GM21786 (cell line): ENCODE results near the gene BAIAP2.
"Not testable (repeated sequence)": the region's sequence is repeated elsewhere in the genome, so short reads cannot be mapped to it uniquely, and the experiment has no call there.

ENCODE experiments used
- ATAC-seq: cut with Tn5 transposase; IDR thresholded peaks from one replicate; pipeline ENCODE4 v1.9.1; 2021; ENCODE audit not compliant: unreplicated experiment

BAIAP2 gene

DNA sequence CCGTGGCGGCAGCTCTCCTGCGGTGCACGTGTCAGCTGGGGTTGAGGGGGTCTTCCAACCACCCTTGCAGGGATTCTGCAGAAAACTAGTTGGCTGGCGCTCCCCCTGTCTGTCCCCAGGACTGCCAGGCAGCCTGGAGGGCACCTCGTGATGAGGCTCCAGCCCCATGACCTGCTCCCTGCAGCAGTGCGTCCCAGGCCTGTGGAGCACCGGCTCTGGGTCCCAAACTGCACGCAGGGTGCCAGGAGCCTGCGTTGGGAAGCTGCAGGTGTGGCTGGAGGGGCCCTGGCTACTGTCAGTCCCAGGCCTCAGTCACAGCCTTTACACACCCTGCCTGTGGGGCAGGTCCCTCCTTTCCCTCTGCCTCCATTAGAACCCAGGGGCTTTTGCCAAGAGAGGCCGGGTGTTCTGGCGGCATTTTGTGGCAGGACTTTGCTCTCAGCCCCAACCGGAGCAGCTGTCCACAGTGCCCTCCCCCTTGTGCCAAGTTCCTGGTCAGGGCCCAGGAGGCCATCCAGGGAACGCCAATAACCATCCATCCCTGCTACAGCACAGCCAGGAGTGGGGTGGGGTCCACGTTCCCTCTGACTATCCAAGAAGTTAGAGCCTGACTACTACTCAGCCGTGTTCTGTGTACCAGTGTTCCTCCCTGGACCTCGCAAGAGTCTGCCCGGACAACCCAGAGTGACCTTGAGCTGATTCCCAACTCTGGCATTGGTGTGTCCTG is 34.2 kb upstream of the BAIAP2 start:
- ATAC-seq = no peak

DNA sequence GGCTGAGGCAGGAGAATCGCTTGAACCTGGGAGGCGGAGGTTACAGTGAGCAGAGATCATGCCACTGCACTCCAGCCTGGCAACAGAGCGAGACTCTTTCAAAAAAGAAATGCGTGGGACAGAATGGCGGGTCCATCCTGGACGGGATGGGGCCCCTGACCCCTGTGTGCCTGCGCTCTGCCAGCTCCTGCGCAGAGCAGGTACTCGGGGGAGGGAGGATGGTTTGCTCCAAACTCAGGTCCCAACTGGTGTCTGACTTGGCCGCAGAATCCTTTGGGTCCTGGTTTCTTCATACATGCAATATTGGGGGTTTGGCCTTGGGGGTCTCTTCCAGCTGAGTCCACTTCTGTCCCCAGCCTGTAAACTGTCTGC is 33.0 kb upstream of the BAIAP2 start:
- ATAC-seq = no peak

DNA sequence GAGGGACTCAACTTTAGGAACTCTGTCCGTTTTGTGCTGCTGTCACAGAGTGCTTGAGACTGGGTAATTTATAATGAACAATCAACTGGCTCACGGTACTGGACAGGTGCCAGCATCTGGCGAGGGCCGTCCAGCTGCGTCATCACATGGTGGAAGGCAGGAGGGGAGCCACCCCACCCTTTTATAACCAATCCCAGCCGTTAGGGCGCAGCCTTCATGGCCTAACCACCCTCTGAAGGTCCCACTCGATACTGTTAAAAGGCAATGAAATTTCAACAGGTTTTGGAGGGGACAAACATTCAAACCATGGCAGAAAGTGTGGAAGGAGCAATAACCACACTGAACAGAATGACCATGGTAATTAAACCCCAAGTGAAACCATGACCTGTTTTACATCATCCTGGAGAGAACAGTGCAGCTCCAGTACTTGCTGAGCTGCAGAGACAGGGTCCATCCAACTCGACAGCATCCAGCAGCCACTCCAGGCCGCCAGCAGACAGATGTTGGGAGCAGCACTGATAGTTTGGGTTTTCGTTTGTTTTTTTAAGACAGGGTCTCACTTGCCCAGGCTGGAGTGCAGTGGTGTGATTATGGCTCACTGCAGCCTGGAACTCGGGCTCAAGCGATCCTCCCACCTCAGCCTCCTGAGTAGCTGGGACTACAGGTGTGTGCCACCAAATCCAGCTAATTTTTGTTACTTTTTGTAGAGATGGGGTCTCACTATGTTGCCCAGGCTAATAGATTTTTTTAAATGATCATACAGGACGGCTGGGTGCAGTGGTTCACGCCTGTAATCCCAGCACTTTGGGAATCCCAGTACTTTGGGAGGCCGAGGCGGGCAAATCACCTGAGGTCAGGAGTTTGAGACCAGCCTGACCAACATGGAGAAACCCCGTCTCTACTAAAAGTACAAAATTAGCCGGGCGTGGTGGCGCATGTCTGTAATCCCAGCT is 32.3 kb upstream of the BAIAP2 start:
- no peak for ATAC-seq

DNA sequence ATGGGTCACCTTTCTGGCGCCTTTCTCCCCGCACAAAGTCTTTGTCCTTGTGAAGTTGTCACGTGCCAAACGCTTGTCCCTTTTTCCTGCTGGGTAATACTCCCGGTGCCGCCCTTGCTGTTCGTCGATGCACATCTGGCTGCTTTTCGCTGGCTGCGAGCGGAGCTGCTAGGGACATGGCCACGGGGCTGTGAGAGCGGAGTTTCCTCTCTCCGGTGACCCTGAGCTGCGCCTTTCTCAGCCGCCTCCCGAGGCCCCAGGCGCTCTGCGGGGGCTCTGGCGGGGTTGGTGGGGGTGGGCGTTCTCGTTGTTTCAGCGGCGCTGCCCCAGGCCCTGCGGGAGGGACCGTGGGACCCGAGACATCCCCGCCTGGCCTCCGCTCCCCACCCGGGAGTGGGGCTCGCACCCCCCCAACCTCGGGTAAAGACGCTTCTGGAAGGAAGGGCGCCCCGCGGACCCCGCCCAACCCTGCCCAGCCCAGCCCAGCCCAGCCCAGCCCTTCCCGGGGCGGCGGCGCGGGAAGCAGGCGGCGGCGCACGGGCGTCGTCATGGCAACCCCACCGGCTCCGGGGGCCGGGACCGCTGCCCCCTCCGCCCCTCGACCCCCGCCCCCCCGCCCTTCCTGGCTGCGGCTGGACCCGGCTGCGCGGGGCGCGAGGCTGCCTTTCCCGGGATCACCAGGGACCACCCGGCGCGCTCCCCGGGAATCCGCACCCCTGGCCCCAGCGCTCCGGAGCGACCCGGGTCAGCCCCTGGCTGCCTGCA is 31.1 kb upstream of the BAIAP2 start:
- no peak for ATAC-seq

DNA sequence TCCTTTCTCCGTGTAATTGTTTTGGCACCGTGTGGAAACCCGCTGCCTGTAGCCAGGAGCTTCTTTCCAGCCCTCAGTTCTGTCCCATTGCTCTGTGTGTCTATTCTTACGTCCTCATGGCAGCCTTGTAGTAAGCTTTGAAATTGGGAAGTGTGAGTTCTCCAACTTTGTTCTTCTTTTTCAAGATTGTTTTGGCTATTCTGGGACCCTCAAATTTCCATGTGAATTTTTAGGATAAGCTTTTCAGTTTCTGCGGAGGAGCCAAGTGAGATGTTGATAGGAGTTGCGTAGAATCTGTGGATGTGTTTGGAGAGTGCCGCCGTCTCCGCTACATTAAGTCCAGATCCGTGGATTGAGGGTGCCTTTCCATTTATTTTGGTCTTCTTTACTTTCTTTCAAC is 28.1 kb upstream of the BAIAP2 start:
- no peak for ATAC-seq

DNA sequence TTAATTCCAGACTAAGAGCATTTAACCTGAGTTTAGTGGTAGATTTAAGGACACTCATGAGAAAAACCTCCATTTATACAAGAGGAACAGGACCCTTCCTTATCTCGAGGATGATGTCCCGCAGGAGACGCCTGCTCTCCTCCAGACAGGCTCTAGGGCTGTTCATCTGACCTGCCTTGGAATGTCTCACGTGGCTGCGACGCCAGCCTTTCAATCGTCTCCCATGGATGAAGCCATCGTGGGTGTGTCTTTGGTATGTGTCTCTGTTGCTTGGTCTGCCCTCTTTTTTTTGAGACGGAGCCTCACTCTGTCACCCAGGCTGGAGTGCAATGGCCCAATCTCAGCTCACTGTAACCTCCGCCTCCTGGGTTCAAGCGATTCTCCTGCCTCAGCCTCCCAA is 26.8 kb upstream of the BAIAP2 start:
- no peak for ATAC-seq

DNA sequence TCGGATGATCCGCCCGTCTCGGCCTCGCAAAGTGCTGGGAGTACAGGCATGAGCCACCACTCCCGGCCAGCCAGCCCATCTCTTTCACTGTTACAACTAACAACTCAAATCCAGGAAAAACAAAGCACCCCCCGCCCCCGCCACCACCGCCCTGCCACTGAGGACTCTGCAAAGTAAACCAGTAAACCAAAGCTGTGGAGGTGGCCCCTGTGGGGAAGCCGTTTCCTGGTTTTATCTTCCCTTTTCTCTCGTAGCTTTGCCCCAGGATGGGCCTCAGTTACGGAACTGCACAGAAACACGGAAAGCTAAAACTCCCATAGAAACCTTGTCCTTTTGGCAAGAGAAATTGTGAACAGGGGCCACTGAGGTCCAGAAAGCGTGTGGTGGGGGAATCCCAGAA is 25.8 kb upstream of the BAIAP2 start:
- ATAC-seq = no peak

DNA sequence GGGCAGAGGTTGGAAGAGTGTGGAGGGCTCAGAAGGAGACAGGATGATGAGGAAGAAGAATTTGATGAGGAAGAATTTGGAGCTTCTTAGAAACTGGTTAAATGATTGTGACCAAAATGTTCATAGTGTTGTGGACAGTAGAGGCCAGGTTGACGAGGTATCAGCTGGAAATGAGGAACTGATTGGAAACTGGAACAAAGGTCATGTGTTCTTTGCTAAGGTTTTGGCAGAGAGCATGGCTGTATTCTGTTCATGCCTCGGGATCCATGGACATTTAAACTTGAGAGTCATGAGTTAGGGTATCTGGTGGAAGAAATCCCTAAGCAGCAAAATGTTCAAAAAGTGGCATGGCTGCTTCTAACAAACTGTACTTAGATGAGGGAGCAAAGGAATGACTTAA is 24.0 kb upstream of the BAIAP2 start:
- no peak for ATAC-seq

DNA sequence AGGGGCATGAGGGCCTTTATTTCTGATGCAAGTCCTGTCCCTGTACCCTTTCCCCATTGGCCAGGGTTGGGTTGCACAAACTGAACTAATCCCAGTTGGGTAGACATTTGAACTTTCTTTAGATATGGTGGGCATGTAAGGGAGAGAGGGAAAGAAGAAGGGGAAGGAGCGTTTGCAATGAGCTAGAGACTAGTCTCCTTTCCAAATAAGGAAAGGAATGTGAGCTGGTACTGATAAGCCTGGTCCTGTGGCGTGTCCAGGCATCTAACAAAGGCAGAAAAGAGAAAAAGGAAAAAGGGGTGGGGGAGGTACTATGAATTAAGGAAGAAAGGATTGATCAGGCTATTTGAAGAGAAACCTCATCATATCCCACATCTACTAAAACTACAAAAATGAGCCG is 23.0 kb upstream of the BAIAP2 start:
- ATAC-seq = no peak

DNA sequence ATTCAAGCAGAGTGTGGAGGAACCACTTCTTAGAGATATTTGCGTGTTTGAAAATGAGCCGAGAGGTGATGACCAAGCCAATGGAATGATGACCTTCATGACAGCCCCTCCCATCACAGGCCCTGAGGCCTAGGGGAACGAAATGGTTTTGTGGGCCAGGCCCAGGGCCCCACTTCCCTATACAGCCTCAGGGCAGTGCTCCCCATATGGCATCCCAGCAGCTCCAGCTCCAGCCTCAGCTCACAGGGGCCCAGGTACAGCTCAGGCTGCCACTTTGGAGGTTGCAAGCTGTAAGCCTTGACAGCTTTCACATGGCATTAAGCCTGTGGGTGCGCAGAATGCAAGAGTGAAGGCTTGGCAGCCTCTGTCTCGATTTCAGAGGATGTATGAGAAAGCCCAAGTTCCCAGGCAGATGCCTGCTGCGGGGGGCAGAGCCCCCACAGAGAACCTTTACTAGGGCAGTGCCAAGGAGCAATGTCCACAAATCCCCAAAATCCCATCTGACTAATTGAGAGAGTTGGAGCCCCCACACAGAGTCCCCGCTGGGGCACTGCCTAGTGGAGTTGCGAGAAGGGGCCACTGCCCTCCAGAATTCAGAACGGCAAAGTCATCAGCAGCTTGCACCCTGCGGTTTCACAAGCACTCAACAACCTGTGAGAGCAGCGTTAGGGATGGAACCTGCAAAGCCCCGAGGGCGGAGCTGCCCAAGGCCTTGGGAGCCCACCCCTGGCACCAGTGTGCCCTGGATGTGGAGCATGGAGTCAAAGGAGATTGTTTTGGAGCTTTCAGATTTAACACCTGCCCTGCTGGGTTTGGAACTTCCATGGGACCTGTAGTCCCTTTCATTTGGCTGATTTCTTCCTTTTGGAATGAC is 22.1 kb upstream of the BAIAP2 start:
- no peak for ATAC-seq

DNA sequence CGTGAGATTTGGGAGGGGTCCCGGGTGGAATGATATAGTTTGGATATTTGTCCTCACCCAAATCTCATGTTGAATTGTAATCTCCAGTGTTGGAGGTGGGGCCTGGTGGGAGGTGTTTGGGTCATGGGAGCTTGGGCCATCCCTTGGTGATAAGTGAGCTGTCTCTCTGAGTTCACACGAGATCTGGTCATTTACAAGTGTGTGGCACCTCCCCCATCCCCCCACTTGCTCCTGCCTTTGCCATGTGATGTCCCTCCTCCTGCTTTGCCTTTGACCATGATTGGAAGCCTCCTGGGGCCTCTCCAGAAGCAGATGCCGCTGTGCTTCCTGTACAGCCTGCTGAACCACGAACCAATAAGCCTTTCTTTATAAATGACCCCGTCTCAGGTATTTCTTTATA is 21.3 kb upstream of the BAIAP2 start:
- no peak for ATAC-seq

DNA sequence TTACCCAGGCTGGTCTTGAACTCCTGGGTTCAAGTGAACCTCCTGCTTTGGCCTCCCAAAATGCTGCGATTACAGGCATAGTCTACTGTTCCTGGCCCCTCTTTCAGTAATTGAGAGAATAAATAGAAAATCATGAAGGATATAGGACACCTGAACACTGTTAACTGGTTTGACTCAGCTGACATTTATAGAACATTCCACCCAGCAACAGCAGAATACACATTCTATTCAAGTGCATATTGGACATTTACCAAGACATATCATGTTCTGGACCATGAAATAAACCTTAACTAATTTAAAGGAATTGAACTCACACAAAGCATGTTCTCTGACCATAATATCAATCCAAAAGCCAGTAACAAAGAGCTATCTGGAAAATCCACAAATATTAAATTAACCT is 19.8 kb upstream of the BAIAP2 start:
- ATAC-seq = no peak

DNA sequence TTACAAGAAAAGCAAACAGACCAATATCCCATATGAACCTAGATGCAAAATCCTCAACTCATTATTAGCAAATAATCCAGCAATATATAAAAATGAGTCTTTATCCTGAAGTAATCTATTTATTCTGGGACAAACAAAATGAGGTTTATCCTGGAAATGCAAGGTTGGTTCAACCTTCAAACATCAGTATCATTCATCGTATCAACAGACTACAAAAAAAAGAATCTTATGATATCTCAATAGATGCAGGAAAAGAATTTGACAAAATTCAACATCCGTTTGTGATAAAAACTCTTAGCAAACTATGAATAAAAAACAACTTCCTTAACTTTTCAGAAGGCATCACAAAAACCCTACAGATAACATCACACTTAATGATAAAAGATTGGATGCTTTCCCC is 18.4 kb upstream of the BAIAP2 start:
- no peak for ATAC-seq

DNA sequence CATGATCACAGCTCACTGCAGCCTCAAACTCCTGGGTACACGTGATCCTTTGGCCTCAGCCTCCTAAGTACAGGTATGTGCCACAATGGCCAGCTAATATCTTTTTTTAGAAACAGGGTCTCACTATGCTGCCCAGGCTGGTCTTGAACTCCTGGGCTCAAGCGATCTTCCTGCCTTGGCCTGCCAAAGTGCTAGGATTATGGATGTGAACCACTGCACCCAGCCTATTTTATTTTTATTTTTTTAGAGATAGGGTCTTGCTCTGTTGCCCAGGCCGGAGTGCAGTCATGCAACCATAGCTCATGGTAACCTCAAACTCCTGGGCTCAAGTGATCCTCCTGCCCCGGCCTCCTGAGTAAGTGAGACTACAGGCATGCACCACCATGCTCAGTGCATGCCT is 17.6 kb upstream of the BAIAP2 start:
- not testable (repeated sequence) for ATAC-seq

DNA sequence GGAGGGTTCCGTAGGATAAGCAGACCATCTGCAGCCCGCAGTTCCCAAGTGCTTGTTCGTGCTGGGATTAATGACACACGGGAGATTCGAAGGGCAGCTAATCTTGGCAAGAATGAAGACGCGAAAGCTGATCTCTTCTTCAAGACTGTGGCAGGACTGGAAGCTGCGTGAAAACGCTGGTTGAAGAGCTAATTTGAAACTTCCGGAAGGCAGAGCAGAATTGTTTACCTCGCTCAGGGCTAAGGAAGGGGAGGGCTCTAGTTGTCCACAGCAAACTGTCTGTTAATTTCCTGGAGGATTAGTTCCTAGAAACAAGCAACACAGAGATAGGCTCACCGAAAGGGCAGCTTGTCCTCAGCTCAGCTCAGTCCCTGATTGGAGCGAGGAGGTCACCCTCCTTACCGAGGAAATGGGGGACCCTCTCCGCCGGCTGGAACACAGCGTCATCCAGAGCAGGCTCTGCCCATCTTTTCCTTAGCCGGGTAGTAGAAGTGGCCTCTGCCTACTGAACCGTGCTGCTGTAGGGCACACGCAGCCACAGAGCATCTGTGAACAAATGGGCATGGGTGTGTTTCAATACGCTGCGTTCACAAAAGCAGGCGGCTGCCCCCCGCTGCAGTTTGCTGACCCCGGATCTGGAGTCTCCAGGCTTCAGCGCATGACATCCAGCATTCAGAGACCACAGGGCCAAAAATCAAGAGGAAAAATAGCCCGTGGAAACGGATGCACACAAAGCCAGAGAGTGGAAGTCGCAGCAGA is 16.7 kb upstream of the BAIAP2 start:
- no peak for ATAC-seq

DNA sequence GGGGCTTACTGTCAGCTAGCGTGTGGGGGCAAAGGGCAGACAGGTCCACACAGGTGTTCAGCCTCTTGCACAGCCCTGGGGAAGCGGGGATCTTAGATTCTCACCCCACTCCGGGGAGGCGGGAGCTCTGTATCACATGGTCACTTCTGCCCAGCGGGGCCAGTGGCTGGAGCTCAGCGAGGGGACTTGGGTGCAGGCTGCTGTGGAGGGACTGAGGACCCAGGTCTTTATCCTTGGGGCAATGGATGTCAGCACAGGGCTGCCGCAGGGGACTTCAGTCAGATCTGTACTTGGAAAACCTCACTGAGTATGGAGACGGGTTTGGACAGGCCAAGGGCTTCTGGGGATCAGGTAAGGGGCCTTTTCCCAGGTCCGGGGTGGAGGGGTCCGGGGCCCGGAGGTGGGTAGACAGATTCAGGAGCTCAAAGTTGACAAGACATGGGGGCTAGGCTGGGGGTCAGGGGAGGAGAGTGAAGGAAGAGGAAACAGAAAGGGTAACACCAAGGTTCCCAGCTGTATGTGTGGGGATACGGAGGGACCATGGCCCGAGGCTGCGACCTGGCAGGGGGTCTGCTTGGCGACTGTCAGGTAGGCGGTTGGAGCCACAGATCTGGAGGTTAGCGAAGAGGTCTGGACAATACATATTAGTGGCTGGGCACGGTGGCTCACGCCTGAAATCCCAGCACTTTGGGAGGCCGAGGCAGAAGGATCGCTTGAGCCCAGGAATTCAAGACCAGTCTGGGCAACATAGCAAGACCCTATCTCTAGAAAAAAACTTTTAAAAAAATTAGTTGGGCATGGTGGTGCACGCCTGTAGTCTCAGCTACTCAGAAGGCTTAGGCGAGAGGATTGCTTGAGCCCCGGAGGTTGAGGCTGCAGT is 15.1 kb upstream of the BAIAP2 start:
- ATAC-seq = no peak

DNA sequence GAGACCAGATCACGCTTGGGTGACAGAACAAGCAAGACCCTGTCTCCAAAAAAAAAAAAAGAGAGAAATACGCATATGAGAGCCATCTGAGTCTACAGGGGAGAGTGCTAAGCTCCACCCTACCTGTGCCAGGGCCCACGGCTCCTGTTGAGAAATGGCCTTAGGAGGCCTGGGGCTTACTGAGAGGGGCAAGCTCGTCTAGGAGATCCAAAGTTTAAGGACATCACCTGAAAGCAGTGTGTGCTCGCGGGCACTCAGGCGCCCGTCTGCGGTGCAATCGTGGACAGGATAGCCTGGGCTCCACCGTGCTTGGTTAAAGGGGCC is 14.5 kb upstream of the BAIAP2 start:
- ATAC-seq = no peak

DNA sequence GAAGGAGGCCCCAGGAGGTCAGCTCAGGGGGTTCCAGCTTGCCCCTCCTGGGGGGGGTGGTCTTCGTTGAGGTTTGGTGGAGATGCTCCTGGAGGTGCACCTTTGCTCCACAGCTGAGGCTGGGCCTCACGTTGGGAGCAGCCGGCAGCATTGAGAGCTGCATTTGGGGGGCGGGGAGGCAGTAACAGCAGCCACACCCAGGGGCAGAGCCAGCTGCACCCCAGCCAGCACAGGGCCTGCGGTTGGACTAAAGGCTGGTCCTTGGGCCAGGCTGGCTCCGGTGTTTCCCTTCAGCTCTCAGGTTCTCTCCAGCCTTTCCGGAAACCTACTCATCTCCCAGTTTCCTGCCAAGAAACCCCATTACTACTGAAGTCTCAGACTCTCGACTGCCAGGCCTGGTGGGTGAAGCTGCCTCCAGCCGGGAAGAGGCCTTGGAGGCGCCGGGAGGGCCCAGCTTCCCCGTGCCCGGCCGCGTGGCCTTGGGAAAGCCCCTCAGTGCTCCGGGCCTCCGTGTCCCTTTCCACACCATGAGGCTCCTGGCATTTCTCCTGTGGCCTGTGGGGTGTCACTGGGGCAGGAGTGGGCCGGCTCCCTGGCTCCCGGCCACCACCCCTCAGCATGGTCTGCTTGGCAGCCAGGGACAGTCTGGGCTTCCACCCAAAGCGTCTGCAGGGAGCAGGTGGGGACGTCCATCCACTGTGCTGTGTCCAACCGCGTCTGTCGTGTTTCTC is 14.0 kb upstream of the BAIAP2 start:
- no peak for ATAC-seq
